Smooth muscle cell (in vitro differentiated cells): ENCODE results near the gene INPP5A. TPM values are rescaled to one million over a fixed set of nuclear protein-coding genes. Genes with fewer than 3 reads are reported as not detected.
"Not testable (repeated sequence)": the region's sequence is repeated elsewhere in the genome, so short reads cannot be mapped to it uniquely, and the experiment has no call there.

Experiments used
- DNase-seq: peaks from one replicate; lab custom pipeline; 2025; ENCODE audit not compliant: unreplicated experiment; lab: John Stamatoyannopoulos, UW
- H2AFZ ChIP-seq: fragments of 200-600 bp; sonication (generic); 2 replicates; pipeline ENCODE4 v1.6.0; 2016; ENCODE audit warnings: antibody characterized with exemption, low read depth, mild to moderate bottlenecking
- H3F3A ChIP-seq: fragments of 200-600 bp; sonication (generic); 2 replicates; pipeline ENCODE4 v1.6.0; 2017; ENCODE audit warnings: antibody characterized with exemption, low read depth
- H3K27ac ChIP-seq: fragments of 200-600 bp; sonication (generic); 2 replicates; pipeline ENCODE4 v1.5.1; 2016; ENCODE audit warnings: low read depth, mild to moderate bottlenecking
- H3K27me3 ChIP-seq: fragments of 200-600 bp; sonication (generic); 2 replicates; pipeline ENCODE4 v1.6.1; 2016; ENCODE audit warnings: low read depth, mild to moderate bottlenecking
- H3K36me3 ChIP-seq: fragments of 200-600 bp; sonication (generic); 2 replicates; pipeline ENCODE4 v1.5.1; 2016; ENCODE audit warnings: low read depth
- H3K4me1 ChIP-seq: fragments of 200-600 bp; sonication (generic); 2 replicates; pipeline ENCODE4 v1.5.1; 2016; ENCODE audit warnings: low read depth
- H3K4me2 ChIP-seq: fragments of 200-600 bp; sonication (generic); 2 replicates; pipeline ENCODE4 v1.6.0; 2016; ENCODE audit warnings: mild to moderate bottlenecking
- H3K4me3 ChIP-seq: fragments of 200-600 bp; sonication (generic); 2 replicates; pipeline ENCODE4 v1.5.1; 2016; ENCODE audit warnings: mild to moderate bottlenecking
- H3K79me2 ChIP-seq: fragments of 200-600 bp; sonication (generic); 2 replicates; pipeline ENCODE4 v1.6.0; 2016; ENCODE audit warnings: low read depth, mild to moderate bottlenecking
- H3K9ac ChIP-seq: fragments of 200-600 bp; sonication (generic); 2 replicates; pipeline ENCODE4 v1.6.0; 2016; ENCODE audit warnings: low read depth
- H3K9me3 ChIP-seq: fragments of 200-600 bp; sonication (generic); replicated peaks from 2 replicates; pipeline ENCODE4 v1.5.1; 2016; ENCODE audit warnings: low read depth
- H4K20me1 ChIP-seq: fragments of 200-600 bp; sonication (generic); 2 replicates; pipeline ENCODE4 v1.6.0; 2016; ENCODE audit warnings: low read depth
- WGBS: methylation state at CpG from one replicate; pipeline ENCODE4 v1.1.7; 2016; ENCODE audit warnings: low lambda C conversion rate; 5-methylcytosine and 5-hydroxymethylcytosine counted together
- polyA plus RNA-seq: library from polyadenylated mRNA; unstranded; fragments of >200 nt; fragmentation: Nextera tagmentation; extraction: Ambion mirVana; gene quantifications from 2 replicates; pipeline ENCODE4 v1.2.1, GENCODE V29; 2016
- total RNA-seq: library from RNA; depleted of rRNA; stranded (reverse); fragments of >200 nt; gene quantifications from 2 replicates; pipeline ENCODE4 v1.2.3, GENCODE V29; 2014
- TF ChIP-seq, protein P1 (sequence below): fragments of 200-600 bp; sonication (generic); IDR thresholded peaks from 2 replicates; pipeline ENCODE4 v1.5.1; 2017; ENCODE audit warnings: borderline replicate concordance, mild to moderate bottlenecking, antibody characterized with exemption; ENCODE audit not compliant: insufficient read depth, poor library complexity, severe bottlenecking

Gene INPP5A
- total and polyA plus RNA-seq, 2 experiments from 2014 or later: 48.0 to 55.9 TPM

DNA sequence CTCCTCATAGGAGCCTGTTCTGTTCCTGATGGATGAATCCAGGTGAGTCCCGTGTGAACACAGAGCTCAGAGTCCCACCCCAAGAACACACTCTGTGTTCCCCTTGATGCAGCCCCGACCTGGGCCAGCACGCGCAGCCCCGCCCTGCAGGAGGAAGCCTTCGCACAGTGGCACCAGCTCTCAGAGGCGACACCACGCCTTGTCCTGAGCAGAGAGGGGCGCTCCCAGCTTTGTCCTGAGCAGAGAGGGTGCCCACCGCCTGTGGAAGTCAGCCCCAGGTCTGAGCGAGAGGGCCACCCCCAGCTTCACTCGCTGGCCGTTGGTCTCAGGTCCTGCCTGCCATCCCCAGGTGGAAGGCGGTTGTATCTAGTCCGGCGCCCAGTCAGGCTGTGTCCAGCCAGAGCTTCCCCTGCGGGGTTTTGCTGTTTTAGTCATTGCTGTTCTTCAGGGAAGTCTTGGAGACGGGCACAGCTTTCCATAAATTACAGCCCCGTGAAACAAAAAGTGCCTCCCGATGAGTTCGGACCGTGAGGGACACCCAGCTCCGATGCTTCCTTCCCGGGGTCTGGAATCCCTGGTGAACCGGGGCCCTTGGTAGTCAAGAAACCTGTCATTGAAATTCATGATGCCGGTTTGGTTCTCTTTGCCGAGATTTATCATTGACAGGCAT is 204.7 kb downstream of the INPP5A start:
- Histone ChIP-seq H3F3A (no peaks in the 10 kb centered on the region), H4K20me1 (peaks cover 54% of the 10 kb centered on the region), H3K36me3 (no peaks in the 10 kb centered on the region), H3K9ac (no peak overlapping the region), H3K4me1 (peaks cover 26% of the 10 kb centered on the region), H3K4me3 (no peak overlapping the region), H3K4me2 (no peak overlapping the region), H3K9me3 (no peaks in the 10 kb centered on the region), H3K27ac (no peak overlapping the region), H3K27me3 (no peaks in the 10 kb centered on the region), H2AFZ (no peak overlapping the region), H3K79me2 (no peaks in the 10 kb centered on the region)
- 94% methylated on average over 27 of the region's 27 CpGs for WGBS
- TF ChIP-seq, protein P1, sequence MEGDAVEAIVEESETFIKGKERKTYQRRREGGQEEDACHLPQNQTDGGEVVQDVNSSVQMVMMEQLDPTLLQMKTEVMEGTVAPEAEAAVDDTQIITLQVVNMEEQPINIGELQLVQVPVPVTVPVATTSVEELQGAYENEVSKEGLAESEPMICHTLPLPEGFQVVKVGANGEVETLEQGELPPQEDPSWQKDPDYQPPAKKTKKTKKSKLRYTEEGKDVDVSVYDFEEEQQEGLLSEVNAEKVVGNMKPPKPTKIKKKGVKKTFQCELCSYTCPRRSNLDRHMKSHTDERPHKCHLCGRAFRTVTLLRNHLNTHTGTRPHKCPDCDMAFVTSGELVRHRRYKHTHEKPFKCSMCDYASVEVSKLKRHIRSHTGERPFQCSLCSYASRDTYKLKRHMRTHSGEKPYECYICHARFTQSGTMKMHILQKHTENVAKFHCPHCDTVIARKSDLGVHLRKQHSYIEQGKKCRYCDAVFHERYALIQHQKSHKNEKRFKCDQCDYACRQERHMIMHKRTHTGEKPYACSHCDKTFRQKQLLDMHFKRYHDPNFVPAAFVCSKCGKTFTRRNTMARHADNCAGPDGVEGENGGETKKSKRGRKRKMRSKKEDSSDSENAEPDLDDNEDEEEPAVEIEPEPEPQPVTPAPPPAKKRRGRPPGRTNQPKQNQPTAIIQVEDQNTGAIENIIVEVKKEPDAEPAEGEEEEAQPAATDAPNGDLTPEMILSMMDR: no peak
- no peak for DNase-seq

DNA sequence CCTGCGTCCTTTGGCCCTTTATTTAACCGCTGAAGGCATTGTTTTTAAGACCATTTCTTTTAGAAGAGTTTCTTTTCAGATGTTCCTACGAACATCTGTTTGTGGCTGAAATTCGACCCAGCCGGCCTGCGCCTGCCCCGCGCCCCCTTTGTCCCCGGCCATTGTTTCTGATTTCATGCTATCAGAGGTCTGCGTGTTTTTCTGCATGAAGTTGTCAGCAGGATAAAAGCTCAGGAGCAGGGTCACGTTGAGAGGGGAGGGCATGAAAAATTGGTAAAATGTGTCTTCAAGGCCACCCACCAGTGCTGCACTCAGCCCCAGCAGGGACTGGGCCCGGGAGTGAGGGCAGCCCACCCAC is 205.2 kb downstream of the INPP5A start:
- no peak overlapping the region for H3K27ac ChIP-seq
- no peak overlapping the region for H2AFZ ChIP-seq
- H3K4me3 ChIP-seq: no peak overlapping the region
- no peaks in the 10 kb centered on the region for H3K9me3 ChIP-seq
- H3K36me3 ChIP-seq: no peaks in the 10 kb centered on the region
- H3K4me1 ChIP-seq: peaks cover 30% of the 10 kb centered on the region
- H4K20me1 ChIP-seq: peaks cover 57% of the 10 kb centered on the region
- no peak overlapping the region for H3K4me2 ChIP-seq
- WGBS: 91% methylated on average over 12 of the region's 12 CpGs
- no peaks in the 10 kb centered on the region for H3K27me3 ChIP-seq
- no peaks in the 10 kb centered on the region for H3K79me2 ChIP-seq
- TF ChIP-seq, protein P1: no peak
- no peaks in the 10 kb centered on the region for H3F3A ChIP-seq
- no peak for DNase-seq
- no peak overlapping the region for H3K9ac ChIP-seq

DNA sequence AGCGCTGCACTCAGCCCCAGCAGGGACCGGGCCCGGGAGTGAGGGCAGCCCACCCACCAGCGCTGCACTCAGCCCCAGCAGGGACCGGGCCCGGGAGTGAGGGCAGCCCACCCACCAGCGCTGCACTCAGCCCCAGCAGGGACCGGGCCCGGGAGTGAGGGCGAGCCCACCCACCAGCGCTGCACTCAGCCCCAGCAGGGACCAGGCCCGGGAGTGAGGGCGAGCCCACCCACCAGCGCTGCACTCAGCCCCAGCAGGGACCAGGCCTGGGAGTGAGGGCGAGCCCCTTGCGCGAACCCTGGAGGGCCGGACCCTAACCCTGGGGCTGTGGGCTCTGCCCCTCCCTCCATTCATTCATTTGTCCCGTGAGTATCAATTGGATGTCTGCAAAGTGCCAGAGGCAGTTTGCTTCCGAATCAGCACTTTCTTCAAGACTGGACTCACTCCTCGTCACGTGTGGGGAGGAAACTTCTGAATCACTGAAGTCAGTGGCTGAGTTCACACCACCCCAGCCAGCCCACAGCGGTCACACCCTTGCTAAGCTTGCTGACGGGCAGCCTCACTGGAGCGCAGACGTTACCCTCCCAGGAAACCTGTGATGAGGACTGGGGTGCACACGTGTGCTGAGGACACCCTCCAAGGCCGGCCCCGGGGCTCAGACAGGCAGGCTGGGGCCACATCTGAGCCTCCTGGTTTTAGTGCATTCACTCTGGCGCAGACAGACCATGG is 205.8 kb downstream of the INPP5A start:
- WGBS: 72% methylated on average over 26 of the region's 30 CpGs
- H2AFZ ChIP-seq, H3K79me2 ChIP-seq, H3K4me3 ChIP-seq, H3K9me3 ChIP-seq, H3K9ac ChIP-seq, DNase-seq, H3K27me3 ChIP-seq, H3K36me3 ChIP-seq, H3F3A ChIP-seq, H3K27ac ChIP-seq: not testable (repeated sequence)
- Histone ChIP-seq H3K4me2 (peak overlapping the region; percentile 70), H3K4me1 (peaks cover 30% of the 10 kb centered on the region), H4K20me1 (peaks cover 62% of the 10 kb centered on the region)

DNA sequence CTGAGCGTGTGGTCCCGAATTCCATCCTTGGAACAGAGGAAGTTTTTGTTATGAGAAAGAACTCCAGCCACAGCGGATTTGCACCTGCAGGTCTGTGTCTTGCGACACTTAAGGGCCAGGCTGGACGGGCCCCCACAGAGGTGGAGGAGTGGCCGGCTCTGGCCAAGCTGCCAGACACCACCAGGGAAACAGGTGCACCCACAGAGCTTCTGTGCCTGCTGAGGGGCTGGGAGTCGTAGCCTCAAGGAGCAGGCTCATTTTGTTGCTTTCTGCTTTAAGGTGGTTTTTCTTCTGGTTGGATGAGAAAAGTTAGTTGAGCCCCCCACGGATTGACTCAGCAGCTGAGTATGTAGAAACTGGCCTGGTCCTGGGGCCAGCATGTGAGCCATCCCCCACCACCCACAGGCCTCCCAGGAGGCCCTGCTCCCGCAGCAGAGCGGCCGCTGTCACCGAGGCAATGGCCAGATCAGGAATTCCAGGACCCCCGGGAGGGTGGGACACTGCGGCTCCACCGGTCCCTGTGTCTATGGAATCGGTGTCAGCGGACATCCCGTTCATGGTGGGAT is 206.4 kb downstream of the INPP5A start:
- H3K4me3 ChIP-seq: no peak overlapping the region

More for the DNA sequence above, 206.4 kb downstream of the INPP5A start:
- WGBS: 70% methylated on average over 18 of the region's 18 CpGs
- Histone ChIP-seq H4K20me1 (peaks cover 69% of the 10 kb centered on the region), H3K27me3 (no peaks in the 10 kb centered on the region), H3F3A (no peaks in the 10 kb centered on the region), H3K27ac (no peak overlapping the region), H3K4me2 (peak overlapping the region; percentile 70), H2AFZ (no peak overlapping the region), H3K4me1 (peaks cover 30% of the 10 kb centered on the region), H3K9ac (no peak overlapping the region), H3K9me3 (no peaks in the 10 kb centered on the region), H3K36me3 (no peaks in the 10 kb centered on the region), H3K79me2 (no peaks in the 10 kb centered on the region)
- no peak for DNase-seq
- TF ChIP-seq, protein P1: no peak
